ENCODE data around the gene MYB. TPM values are rescaled to one million over a fixed set of nuclear protein-coding genes. Genes with fewer than 3 reads are reported as not detected.
"Not testable (repeated sequence)": the region's sequence is repeated elsewhere in the genome, so short reads cannot be mapped to it uniquely, and the experiment has no call there.

Gene MYB
- polyA plus RNA-seq (2014; cell fraction: cytosol; rRNA removed): 6.8 and 7.2 TPM in 2 replicates
- polyA plus RNA-seq (2014; cell fraction: nucleus; rRNA removed): 6.3 and 7.1 TPM in 2 replicates

- DNase-seq (ENCODE audit: low spot score): peak; percentile 75
Observed at GRCh38 chr6:135180542-135181332, at the start of gene MYB. Gene MYB, plus strand, starts transcription at chr6:135181308. Its CDS starts 206 bp downstream, at chr6:135181514.

- no peak for DNase-seq (ENCODE audit: low spot score)
Observed at GRCh38 chr6:135132776-135133175, 48.3 kb upstream of the MYB start.

- DNase-seq (ENCODE audit: low spot score): no peak
Observed at GRCh38 chr6:135135835-135136234, 45.3 kb upstream of the MYB start.

GRCh38 chr6:135137826-135138225, 43.3 kb upstream of the MYB start:
- no peak for DNase-seq (ENCODE audit: low spot score)

GRCh38 chr6:135141182-135141581, 39.9 kb upstream of the MYB start:
- DNase-seq (ENCODE audit: low spot score): no peak

- no peak for DNase-seq (ENCODE audit: low spot score)
Observed at GRCh38 chr6:135141728-135142127, 39.4 kb upstream of the MYB start.

GRCh38 chr6:135142232-135142631, 38.9 kb upstream of the MYB start:
- DNase-seq (ENCODE audit: low spot score): not testable (repeated sequence)

GRCh38 chr6:135144673-135145062, 36.4 kb upstream of the MYB start:
- DNase-seq (ENCODE audit: low spot score): no peak

- peak; percentile 18 for DNase-seq (ENCODE audit: low spot score)
Observed at GRCh38 chr6:135145063-135145800, 35.9 kb upstream of the MYB start.

- DNase-seq (ENCODE audit: low spot score): no peak
Observed at GRCh38 chr6:135146162-135146934, 34.8 kb upstream of the MYB start.

GRCh38 chr6:135147637-135148592, 33.2 kb upstream of the MYB start:
- DNase-seq (ENCODE audit: low spot score): no peak

GRCh38 chr6:135148889-135149288, 32.2 kb upstream of the MYB start:
- DNase-seq (ENCODE audit: low spot score): no peak

GRCh38 chr6:135149376-135149775, 31.7 kb upstream of the MYB start:
- no peak for DNase-seq (ENCODE audit: low spot score)

- not testable (repeated sequence) for DNase-seq (ENCODE audit: low spot score)
Observed at GRCh38 chr6:135150481-135150880, 30.6 kb upstream of the MYB start.

GRCh38 chr6:135154125-135154524, 27.0 kb upstream of the MYB start:
- not testable (repeated sequence) for DNase-seq (ENCODE audit: low spot score)

GRCh38 chr6:135158397-135158796, 22.7 kb upstream of the MYB start:
- no peak for DNase-seq (ENCODE audit: low spot score)

GRCh38 chr6:135159531-135159930, 21.6 kb upstream of the MYB start:
- no peak for DNase-seq (ENCODE audit: low spot score)

GRCh38 chr6:135161411-135162395, 19.4 kb upstream of the MYB start:
- DNase-seq (ENCODE audit: low spot score): no peak

GRCh38 chr6:135162678-135163439, 18.2 kb upstream of the MYB start:
- peak; percentile 47 for DNase-seq (ENCODE audit: low spot score)

Measured in SK-N-DZ (cell line).